ENCODE results near the gene MAMLD1. TPM values are rescaled to one million over a fixed set of nuclear protein-coding genes. Genes with fewer than 3 reads are reported as not detected.

Gene MAMLD1
- total and polyA plus RNA-seq, 4 donors, result 1.8 to 8.5 (median 7.7) TPM

GRCh38 chrX:150366951-150367545 lies 3.9 kb downstream of the MAMLD1 start:
- DNase-seq (no peak), ATAC-seq (ENCODE audit: low FRiP score) (no peak)
- H3K27ac ChIP-seq (ENCODE audit: low read depth in 1 of 2, low read length in 2 of 2), result peak overlapping the region in 1 of 2 donors; percentile 88
- intact Hi-C loops (cut with DNase I), result loop anchor here (5.0 to 10.0 kb wide), 5 partner anchors 140 to 412 kb away; no protein-coding TSS in a partner anchor
- peak overlapping the region; percentile 29 to 31 for H3K4me3 ChIP-seq (ENCODE audit: low read length in 2 of 2)
- H3K4me1 ChIP-seq (ENCODE audit: control insufficient read depth in 1 of 2, insufficient read depth in 2 of 2, low read length in 2 of 2), result no peaks in the 10 kb centered on the region
- 1 to 32% methylated on average over 5 of the region's 5 CpGs for WGBS, 2 donors
- no peaks in the 10 kb centered on the region for H3K27me3 ChIP-seq (ENCODE audit: control insufficient read depth in 1 of 2, insufficient read depth in 2 of 2, low read length in 1 of 2)
- no peaks in the 10 kb centered on the region for H3K36me3 ChIP-seq (ENCODE audit: control insufficient read depth in 1 of 2, insufficient read depth in 2 of 2, low read length in 1 of 2)
- no peaks in the 10 kb centered on the region for H3K9me3 ChIP-seq (ENCODE audit: control insufficient read depth, low read length)

- intact Hi-C loops (cut with DNase I), result no loop called here
- WGBS, 2 donors, result 58 to 61% methylated on average over 5 of the region's 5 CpGs
- DNase-seq, result no peak
- H3K36me3 ChIP-seq (ENCODE audit: control insufficient read depth in 1 of 2, insufficient read depth in 2 of 2, low read length in 1 of 2), result no peaks in the 10 kb centered on the region
- no peaks in the 10 kb centered on the region for H3K4me1 ChIP-seq (ENCODE audit: control insufficient read depth in 1 of 2, insufficient read depth in 2 of 2, low read length in 2 of 2)
- no peaks in the 10 kb centered on the region for H3K27me3 ChIP-seq (ENCODE audit: control insufficient read depth in 1 of 2, insufficient read depth in 2 of 2, low read length in 1 of 2)
- H3K4me3 ChIP-seq (ENCODE audit: low read length in 2 of 2), result no peak overlapping the region
- H3K27ac ChIP-seq (ENCODE audit: low read depth in 1 of 2, low read length in 2 of 2), result no peak overlapping the region
- H3K9me3 ChIP-seq (ENCODE audit: control insufficient read depth, low read length), result no peaks in the 10 kb centered on the region
- ATAC-seq (ENCODE audit: low FRiP score), result no peak
These were observed 7.6 kb downstream of the MAMLD1 start for GRCh38 chrX:150370589-150371312.

DNA sequence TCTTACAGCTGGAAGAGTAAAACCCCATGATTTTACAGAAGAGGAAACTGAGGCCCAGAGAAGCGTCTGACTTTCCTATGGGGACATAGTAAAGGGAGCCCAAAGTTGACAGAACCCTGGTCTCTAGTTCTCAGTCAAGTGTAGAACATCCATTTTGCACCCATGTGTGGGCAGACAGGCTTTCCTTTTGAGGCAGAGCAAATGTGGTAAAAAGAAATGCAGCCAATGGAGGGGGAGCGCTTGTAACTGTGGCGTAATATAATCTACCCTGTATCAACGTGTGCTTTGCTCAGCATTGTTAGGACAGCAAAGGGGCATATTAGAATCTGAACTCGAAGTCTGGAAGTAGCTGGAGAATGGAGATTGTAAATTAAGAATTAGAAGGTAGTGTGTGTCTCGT lies 8.8 kb downstream of the MAMLD1 start:
- WGBS, 2 donors, result 50 to 52% methylated on average over 6 of the region's 6 CpGs
- intact Hi-C loops (cut with DNase I), result no loop called here
- H3K4me1 ChIP-seq (ENCODE audit: control insufficient read depth in 1 of 2, insufficient read depth in 2 of 2, low read length in 2 of 2), result no peaks in the 10 kb centered on the region
- H3K9me3 ChIP-seq (ENCODE audit: control insufficient read depth, low read length), result no peaks in the 10 kb centered on the region
- H3K27me3 ChIP-seq (ENCODE audit: control insufficient read depth in 1 of 2, insufficient read depth in 2 of 2, low read length in 1 of 2), result no peaks in the 10 kb centered on the region
- no peak overlapping the region for H3K4me3 ChIP-seq (ENCODE audit: low read length in 2 of 2)
- ATAC-seq (ENCODE audit: low FRiP score) (no peak), DNase-seq (no peak)
- H3K27ac ChIP-seq (ENCODE audit: low read depth in 1 of 2, low read length in 2 of 2), result no peak overlapping the region
- H3K36me3 ChIP-seq (ENCODE audit: control insufficient read depth in 1 of 2, insufficient read depth in 2 of 2, low read length in 1 of 2), result no peaks in the 10 kb centered on the region

GRCh38 chrX:150372280-150372679 lies 9.2 kb downstream of the MAMLD1 start:
- H3K9me3 ChIP-seq (ENCODE audit: control insufficient read depth, low read length), result no peaks in the 10 kb centered on the region
- ATAC-seq (ENCODE audit: low FRiP score) (no peak), DNase-seq (no peak)
- no peak overlapping the region for H3K4me3 ChIP-seq (ENCODE audit: low read length in 2 of 2)
- 25 to 40% methylated on average over 8 of the region's 8 CpGs for WGBS, 2 donors
- intact Hi-C loops (cut with DNase I), result no loop called here
- no peak overlapping the region for H3K27ac ChIP-seq (ENCODE audit: low read depth in 1 of 2, low read length in 2 of 2)
- H3K27me3 ChIP-seq (ENCODE audit: control insufficient read depth in 1 of 2, insufficient read depth in 2 of 2, low read length in 1 of 2), result no peaks in the 10 kb centered on the region
- H3K36me3 ChIP-seq (ENCODE audit: control insufficient read depth in 1 of 2, insufficient read depth in 2 of 2, low read length in 1 of 2), result no peaks in the 10 kb centered on the region
- H3K4me1 ChIP-seq (ENCODE audit: control insufficient read depth in 1 of 2, insufficient read depth in 2 of 2, low read length in 2 of 2), result no peaks in the 10 kb centered on the region

DNA sequence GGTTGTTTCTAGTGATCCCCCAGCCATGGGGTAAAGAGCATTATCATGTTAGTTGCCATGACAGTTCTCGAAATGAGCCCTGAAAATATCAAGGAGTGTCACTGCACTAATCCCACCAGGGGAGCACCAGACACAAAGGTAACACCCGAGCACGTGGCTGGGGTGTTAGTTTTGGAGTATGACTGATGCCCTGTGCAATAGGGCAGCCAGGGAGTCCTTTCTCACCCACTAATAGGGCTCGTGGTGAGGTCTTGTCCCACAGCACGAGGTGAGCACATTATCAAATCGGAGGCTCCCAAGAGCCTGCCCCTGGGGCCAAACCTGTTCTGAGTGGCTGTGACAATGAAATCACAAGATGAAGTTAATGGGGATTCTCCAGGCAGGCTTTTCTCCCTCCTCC lies 9.6 kb downstream of the MAMLD1 start:
- DNase-seq, result no peak
- 56 to 60% methylated on average over 6 of the region's 6 CpGs for WGBS, 2 donors
- Histone ChIP-seq H3K4me1 (ENCODE audit: control insufficient read depth in 1 of 2, insufficient read depth in 2 of 2, low read length in 2 of 2) (no peaks in the 10 kb centered on the region), H3K27ac (ENCODE audit: low read depth in 1 of 2, low read length in 2 of 2) (no peak overlapping the region), H3K9me3 (ENCODE audit: control insufficient read depth, low read length) (no peaks in the 10 kb centered on the region), H3K4me3 (ENCODE audit: low read length in 2 of 2) (no peak overlapping the region), H3K36me3 (ENCODE audit: control insufficient read depth in 1 of 2, insufficient read depth in 2 of 2, low read length in 1 of 2) (no peaks in the 10 kb centered on the region), H3K27me3 (ENCODE audit: control insufficient read depth in 1 of 2, insufficient read depth in 2 of 2, low read length in 1 of 2) (no peaks in the 10 kb centered on the region)
- intact Hi-C loops (cut with DNase I), result no loop called here
- ATAC-seq (ENCODE audit: low FRiP score), result no peak

- Histone ChIP-seq H3K36me3 (ENCODE audit: control insufficient read depth in 1 of 2, insufficient read depth in 2 of 2, low read length in 1 of 2) (no peaks in the 10 kb centered on the region), H3K4me3 (ENCODE audit: low read length in 2 of 2) (no peak overlapping the region), H3K4me1 (ENCODE audit: control insufficient read depth in 1 of 2, insufficient read depth in 2 of 2, low read length in 2 of 2) (no peaks in the 10 kb centered on the region), H3K27me3 (ENCODE audit: control insufficient read depth in 1 of 2, insufficient read depth in 2 of 2, low read length in 1 of 2) (no peaks in the 10 kb centered on the region), H3K9me3 (ENCODE audit: control insufficient read depth, low read length) (no peaks in the 10 kb centered on the region), H3K27ac (ENCODE audit: low read depth in 1 of 2, low read length in 2 of 2) (no peak overlapping the region)
- no peak for ATAC-seq (ENCODE audit: low FRiP score)
- DNase-seq, result no peak
- intact Hi-C loops (cut with DNase I), result no loop called here
- WGBS, 2 donors, result 38 to 49% methylated on average over 4 of the region's 4 CpGs
These were observed 12.2 kb downstream of the MAMLD1 start for GRCh38 chrX:150375243-150375770.

DNA sequence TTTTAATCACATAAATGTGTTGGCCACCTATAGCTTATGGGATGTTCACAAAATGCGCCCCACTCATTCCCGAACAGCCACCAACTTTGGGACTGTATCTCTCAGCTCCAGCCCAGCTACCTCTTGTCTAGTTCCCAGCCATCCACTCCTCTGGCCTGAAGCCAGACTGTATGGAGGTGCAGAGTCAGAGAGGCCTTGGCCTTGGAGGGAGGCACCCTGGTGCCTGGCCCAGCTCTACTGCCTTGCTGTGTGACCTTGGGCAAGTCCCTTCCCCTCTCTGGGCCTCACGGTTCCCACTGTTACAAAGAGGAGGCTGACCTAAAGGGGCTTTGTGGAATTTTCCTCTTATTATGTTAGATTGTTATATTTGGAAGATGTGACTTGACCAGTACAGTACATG lies 13.9 kb downstream of the MAMLD1 start:
- Histone ChIP-seq H3K27me3 (ENCODE audit: control insufficient read depth in 1 of 2, insufficient read depth in 2 of 2, low read length in 1 of 2) (no peaks in the 10 kb centered on the region), H3K9me3 (ENCODE audit: control insufficient read depth, low read length) (no peaks in the 10 kb centered on the region), H3K36me3 (ENCODE audit: control insufficient read depth in 1 of 2, insufficient read depth in 2 of 2, low read length in 1 of 2) (no peaks in the 10 kb centered on the region), H3K4me3 (ENCODE audit: low read length in 2 of 2) (no peak overlapping the region), H3K27ac (ENCODE audit: low read depth in 1 of 2, low read length in 2 of 2) (no peak overlapping the region), H3K4me1 (ENCODE audit: control insufficient read depth in 1 of 2, insufficient read depth in 2 of 2, low read length in 2 of 2) (no peaks in the 10 kb centered on the region)
- WGBS, 2 donors, result 80 to 83% methylated on average over 3 of the region's 3 CpGs
- ATAC-seq (ENCODE audit: low FRiP score) (no peak), DNase-seq (peak in 1 of 2 donors; percentile 55)
- intact Hi-C loops (cut with DNase I), result no loop called here

DNA sequence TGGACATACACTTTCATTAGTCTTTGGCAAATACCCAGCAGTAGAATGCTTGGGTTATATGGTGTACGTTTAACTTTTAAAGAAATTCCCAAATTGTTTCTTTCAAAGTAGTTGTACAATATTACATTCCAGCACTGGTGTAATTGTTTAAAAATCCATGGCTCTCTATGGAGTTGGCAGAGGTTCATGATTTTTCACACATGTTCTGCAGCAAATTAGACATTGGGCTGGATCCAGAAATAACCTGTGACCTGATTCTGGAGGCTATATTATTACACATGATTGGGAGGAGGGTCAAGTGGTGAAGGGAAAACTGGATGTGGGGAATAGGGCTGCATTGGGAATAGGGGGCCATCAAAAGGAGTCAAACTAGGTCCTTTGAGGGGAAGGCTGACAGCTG lies 41.9 kb downstream of the MAMLD1 start:
- Histone ChIP-seq H3K4me3 (ENCODE audit: low read length in 2 of 2) (no peak overlapping the region), H3K4me1 (ENCODE audit: control insufficient read depth in 1 of 2, insufficient read depth in 2 of 2, low read length in 2 of 2) (no peaks in the 10 kb centered on the region), H3K27me3 (ENCODE audit: control insufficient read depth in 1 of 2, insufficient read depth in 2 of 2, low read length in 1 of 2) (no peaks in the 10 kb centered on the region), H3K9me3 (ENCODE audit: control insufficient read depth, low read length) (no peaks in the 10 kb centered on the region), H3K27ac (ENCODE audit: low read depth in 1 of 2, low read length in 2 of 2) (no peak overlapping the region), H3K36me3 (ENCODE audit: control insufficient read depth in 1 of 2, insufficient read depth in 2 of 2, low read length in 1 of 2) (no peaks in the 10 kb centered on the region)
- DNase-seq (no peak), ATAC-seq (ENCODE audit: low FRiP score) (no peak)
- 17 to 20% methylated on average over 1 of the region's 1 CpG for whole genome bisulfite sequencing, 2 donors
- intact Hi-C loops (cut with DNase I), result no loop called here

GRCh38 chrX:150405576-150405975 lies 42.5 kb downstream of the MAMLD1 start:
- ATAC-seq (ENCODE audit: low FRiP score) (no peak), DNase-seq (no peak)
- intact Hi-C loops (cut with DNase I), result no loop called here

More at GRCh38 chrX:150405576-150405975, 42.5 kb downstream of the MAMLD1 start:
- Histone ChIP-seq H3K4me1 (ENCODE audit: control insufficient read depth in 1 of 2, insufficient read depth in 2 of 2, low read length in 2 of 2) (no peaks in the 10 kb centered on the region), H3K4me3 (ENCODE audit: low read length in 2 of 2) (no peak overlapping the region), H3K27ac (ENCODE audit: low read depth in 1 of 2, low read length in 2 of 2) (no peak overlapping the region), H3K27me3 (ENCODE audit: control insufficient read depth in 1 of 2, insufficient read depth in 2 of 2, low read length in 1 of 2) (no peaks in the 10 kb centered on the region), H3K36me3 (ENCODE audit: control insufficient read depth in 1 of 2, insufficient read depth in 2 of 2, low read length in 1 of 2) (no peaks in the 10 kb centered on the region), H3K9me3 (ENCODE audit: control insufficient read depth, low read length) (no peaks in the 10 kb centered on the region)
- WGBS, 2 donors, result 52 to 75% methylated on average over 4 of the region's 4 CpGs

Measured in aorta (tissue), 5 donors.